NCI-H510A (cell line): ENCODE results near the gene INAFM2.

Experiments
- DNase-seq: peaks from one replicate; lab custom pipeline; 2025; lab: John Stamatoyannopoulos, UW

Gene INAFM2

GRCh38 chr15:40329804-40330203 is 6.3 kb downstream of the INAFM2 start:
- no peak for DNase-seq

- peak; percentile 71 for DNase-seq
Measured at GRCh38 chr15:40330368-40330836, 6.9 kb downstream of the INAFM2 start.

- no peak for DNase-seq
Measured at GRCh38 chr15:40331026-40331425, 7.5 kb downstream of the INAFM2 start.

GRCh38 chr15:40331637-40332036 is 8.1 kb downstream of the INAFM2 start:
- DNase-seq: no peak

- no peak for DNase-seq
Measured at GRCh38 chr15:40332113-40332781, 8.8 kb downstream of the INAFM2 start.

- DNase-seq: no peak
Measured at GRCh38 chr15:40333922-40334492, 10.5 kb downstream of the INAFM2 start.

GRCh38 chr15:40334541-40334940 is 11.0 kb downstream of the INAFM2 start:
- DNase-seq: no peak

- no peak for DNase-seq
Measured at GRCh38 chr15:40334941-40335795, 11.7 kb downstream of the INAFM2 start.

GRCh38 chr15:40335938-40336743 is 12.6 kb downstream of the INAFM2 start:
- no peak for DNase-seq

GRCh38 chr15:40336744-40337122 is 13.2 kb downstream of the INAFM2 start:
- no peak for DNase-seq

- no peak for DNase-seq
Measured at GRCh38 chr15:40337597-40337996, 14.1 kb downstream of the INAFM2 start.

- DNase-seq: peak; percentile 56
Measured at GRCh38 chr15:40338041-40338657, 14.7 kb downstream of the INAFM2 start.

- no peak for DNase-seq
Measured at GRCh38 chr15:40338921-40339620, 15.6 kb downstream of the INAFM2 start.

- no peak for DNase-seq
Measured at GRCh38 chr15:40339621-40339945, 16.1 kb downstream of the INAFM2 start.

GRCh38 chr15:40340038-40340739 is 16.7 kb downstream of the INAFM2 start:
- no peak for DNase-seq

- peak; percentile 78 for DNase-seq
Measured at GRCh38 chr15:40340740-40341400, 17.4 kb downstream of the INAFM2 start, which contains the start of gene CCDC9B. TSS of gene CCDC9B (minus strand) at chr15:40340939. CDS start at chr15:40340819, 120 bp downstream.

GRCh38 chr15:40342416-40343320 is 19.2 kb downstream of the INAFM2 start:
- no peak for DNase-seq

- DNase-seq: no peak
Measured at GRCh38 chr15:40343512-40343911, 20.0 kb downstream of the INAFM2 start.

GRCh38 chr15:40344217-40344616 is 20.7 kb downstream of the INAFM2 start:
- DNase-seq: no peak
